SIG-M5 treated with dmso at 0.1 percent for 504 hours (cell line): ENCODE data around the gene C17orf50.

Experiments used
- DNase-seq: peaks from one replicate; lab custom pipeline; 2025; ENCODE audit not compliant: unreplicated experiment; lab: John Stamatoyannopoulos, UW

C17orf50 gene

GRCh38 chr17:35809855-35810461 lies 49.3 kb downstream of the C17orf50 start:
- no peak for DNase-seq

- DNase-seq: no peak
Observed at GRCh38 chr17:35811759-35812158, 51.1 kb downstream of the C17orf50 start.

- no peak for DNase-seq
Observed at GRCh38 chr17:35812456-35812855, 51.8 kb downstream of the C17orf50 start.
